ENCODE measurements around the gene COQ8B.
A peak's percentile ranks its signal among the peaks of the same experiment; 100 is the strongest.
"Not testable (repeated sequence)": the region's sequence is repeated elsewhere in the genome, so short reads cannot be mapped to it uniquely, and the experiment has no call there.

Gene COQ8B

GRCh38 chr19:40663695-40664692 is 52.7 kb downstream of the COQ8B start:
- DNase-seq = no peak

GRCh38 chr19:40662925-40663694 is 53.6 kb downstream of the COQ8B start:
- DNase-seq = peak; percentile 88

- no peak for DNase-seq
These were observed 55.1 kb downstream of the COQ8B start for GRCh38 chr19:40661616-40662015.

- no peak for DNase-seq
These were observed 57.1 kb downstream of the COQ8B start for GRCh38 chr19:40659566-40659965.

- no peak for DNase-seq
These were observed 57.6 kb downstream of the COQ8B start for GRCh38 chr19:40659116-40659515.

GRCh38 chr19:40658031-40658430 is 58.7 kb downstream of the COQ8B start:
- no peak for DNase-seq

- DNase-seq = not testable (repeated sequence)
These were observed 61.0 kb downstream of the COQ8B start for GRCh38 chr19:40655684-40656083.

GRCh38 chr19:40652303-40652702 is 64.4 kb downstream of the COQ8B start:
- not testable (repeated sequence) for DNase-seq

GRCh38 chr19:40650749-40651305 is 65.9 kb downstream of the COQ8B start:
- no peak for DNase-seq

- DNase-seq = peak; percentile 10
These were observed 66.6 kb downstream of the COQ8B start for GRCh38 chr19:40649903-40650675.

GRCh38 chr19:40646743-40647254 is 69.9 kb downstream of the COQ8B start:
- DNase-seq = no peak

GRCh38 chr19:40642757-40643305 is 73.9 kb downstream of the COQ8B start:
- no peak for DNase-seq

- DNase-seq = no peak
These were observed 74.5 kb downstream of the COQ8B start for GRCh38 chr19:40642051-40642706.
